ENCODE results near the gene CCDC183. TPM values are rescaled to one million over a fixed set of nuclear protein-coding genes. Genes with fewer than 3 reads are reported as not detected.

The CCDC183 gene
- polyA plus RNA-seq, 1 donor from 2014 or later: 5.5 TPM

DNA sequence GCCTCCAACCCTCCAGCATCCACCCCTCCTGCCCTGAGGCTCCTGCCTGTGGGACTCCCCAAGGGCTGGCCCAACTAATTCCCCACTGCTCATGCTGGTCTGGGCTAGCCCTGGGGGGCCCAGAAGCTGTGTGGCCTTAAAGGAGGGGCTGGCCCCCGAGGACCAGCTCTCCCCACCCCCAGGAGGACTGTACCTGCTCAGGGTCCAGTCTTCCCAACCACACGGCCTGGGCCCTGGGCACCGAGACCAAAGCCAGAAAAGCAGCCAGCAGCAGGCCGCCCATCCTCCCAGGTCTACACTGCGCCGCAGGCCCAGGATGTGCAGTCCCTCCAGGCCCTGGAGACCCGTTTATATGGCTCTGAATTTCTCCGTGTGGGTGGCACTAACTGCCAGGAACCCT lies 47.9 kb upstream of the CCDC183 start, which contains the start of gene LCN6:
Gene LCN6 (minus strand): TSS at position 325 of the 400 bp plus-strand sequence. CDS start 42 bp downstream, at position 283.
- Histone ChIP-seq H3K27ac (ENCODE audit: low read length) (no peak within 1 kb of the TSS), H3K9me3 (ENCODE audit: low read length) (no peaks in the 10 kb centered on the region), H3F3A (ENCODE audit: insufficient read depth, low read length, poor library complexity, severe bottlenecking) (no peaks in the 10 kb centered on the region), H3K36me3 (ENCODE audit: insufficient read depth, low read length) (no peaks in the 10 kb centered on the region), H3K9ac (ENCODE audit: low read length) (no peak within 1 kb of the TSS), H3K79me2 (replicated peaks; ENCODE audit: insufficient read depth, low read length) (no peaks in the 10 kb centered on the region), H2AFZ (ENCODE audit: low read depth, low read length) (no peak within 1 kb of the TSS), H3K27me3 (ENCODE audit: insufficient read depth, low read depth, low read length) (no peaks in the 10 kb centered on the region), H3K4me2 (ENCODE audit: low read length) (no peak within 1 kb of the TSS), H4K20me1 (ENCODE audit: insufficient read depth) (no peaks in the 10 kb centered on the region), H3K9me2 (ENCODE audit: insufficient read depth, low read length) (no peaks in the 10 kb centered on the region), H3K4me3 (ENCODE audit: low read length) (no peak within 1 kb of the TSS)
- TF ChIP-seq, protein P1, sequence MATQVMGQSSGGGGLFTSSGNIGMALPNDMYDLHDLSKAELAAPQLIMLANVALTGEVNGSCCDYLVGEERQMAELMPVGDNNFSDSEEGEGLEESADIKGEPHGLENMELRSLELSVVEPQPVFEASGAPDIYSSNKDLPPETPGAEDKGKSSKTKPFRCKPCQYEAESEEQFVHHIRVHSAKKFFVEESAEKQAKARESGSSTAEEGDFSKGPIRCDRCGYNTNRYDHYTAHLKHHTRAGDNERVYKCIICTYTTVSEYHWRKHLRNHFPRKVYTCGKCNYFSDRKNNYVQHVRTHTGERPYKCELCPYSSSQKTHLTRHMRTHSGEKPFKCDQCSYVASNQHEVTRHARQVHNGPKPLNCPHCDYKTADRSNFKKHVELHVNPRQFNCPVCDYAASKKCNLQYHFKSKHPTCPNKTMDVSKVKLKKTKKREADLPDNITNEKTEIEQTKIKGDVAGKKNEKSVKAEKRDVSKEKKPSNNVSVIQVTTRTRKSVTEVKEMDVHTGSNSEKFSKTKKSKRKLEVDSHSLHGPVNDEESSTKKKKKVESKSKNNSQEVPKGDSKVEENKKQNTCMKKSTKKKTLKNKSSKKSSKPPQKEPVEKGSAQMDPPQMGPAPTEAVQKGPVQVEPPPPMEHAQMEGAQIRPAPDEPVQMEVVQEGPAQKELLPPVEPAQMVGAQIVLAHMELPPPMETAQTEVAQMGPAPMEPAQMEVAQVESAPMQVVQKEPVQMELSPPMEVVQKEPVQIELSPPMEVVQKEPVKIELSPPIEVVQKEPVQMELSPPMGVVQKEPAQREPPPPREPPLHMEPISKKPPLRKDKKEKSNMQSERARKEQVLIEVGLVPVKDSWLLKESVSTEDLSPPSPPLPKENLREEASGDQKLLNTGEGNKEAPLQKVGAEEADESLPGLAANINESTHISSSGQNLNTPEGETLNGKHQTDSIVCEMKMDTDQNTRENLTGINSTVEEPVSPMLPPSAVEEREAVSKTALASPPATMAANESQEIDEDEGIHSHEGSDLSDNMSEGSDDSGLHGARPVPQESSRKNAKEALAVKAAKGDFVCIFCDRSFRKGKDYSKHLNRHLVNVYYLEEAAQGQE (IDR thresholded peaks at IDR 0.05; ENCODE audit: borderline replicate concordance): no peak
- TF ChIP-seq RAD21 (conservative IDR thresholded peaks at IDR 0.05) (no peak), TAF1 (IDR thresholded peaks at IDR 0.05; ENCODE audit: low read depth) (no peak), POLR2AphosphoS5 (IDR thresholded peaks at IDR 0.05) (no peak), SMC3 (conservative IDR thresholded peaks at IDR 0.05; ENCODE audit: poor library complexity) (no peak), EZH2 (IDR thresholded peaks at IDR 0.05; ENCODE audit: borderline replicate concordance, insufficient read depth, low read length, poor library complexity, severe bottlenecking) (no peak), MXI1 (conservative IDR thresholded peaks at IDR 0.05; ENCODE audit: poor library complexity, severe bottlenecking) (no peak), EP300 (conservative IDR thresholded peaks at IDR 0.05; ENCODE audit: poor library complexity, severe bottlenecking) (no peak)
- TF ChIP-seq, protein P2, sequence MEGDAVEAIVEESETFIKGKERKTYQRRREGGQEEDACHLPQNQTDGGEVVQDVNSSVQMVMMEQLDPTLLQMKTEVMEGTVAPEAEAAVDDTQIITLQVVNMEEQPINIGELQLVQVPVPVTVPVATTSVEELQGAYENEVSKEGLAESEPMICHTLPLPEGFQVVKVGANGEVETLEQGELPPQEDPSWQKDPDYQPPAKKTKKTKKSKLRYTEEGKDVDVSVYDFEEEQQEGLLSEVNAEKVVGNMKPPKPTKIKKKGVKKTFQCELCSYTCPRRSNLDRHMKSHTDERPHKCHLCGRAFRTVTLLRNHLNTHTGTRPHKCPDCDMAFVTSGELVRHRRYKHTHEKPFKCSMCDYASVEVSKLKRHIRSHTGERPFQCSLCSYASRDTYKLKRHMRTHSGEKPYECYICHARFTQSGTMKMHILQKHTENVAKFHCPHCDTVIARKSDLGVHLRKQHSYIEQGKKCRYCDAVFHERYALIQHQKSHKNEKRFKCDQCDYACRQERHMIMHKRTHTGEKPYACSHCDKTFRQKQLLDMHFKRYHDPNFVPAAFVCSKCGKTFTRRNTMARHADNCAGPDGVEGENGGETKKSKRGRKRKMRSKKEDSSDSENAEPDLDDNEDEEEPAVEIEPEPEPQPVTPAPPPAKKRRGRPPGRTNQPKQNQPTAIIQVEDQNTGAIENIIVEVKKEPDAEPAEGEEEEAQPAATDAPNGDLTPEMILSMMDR (IDR thresholded peaks at IDR 0.05; ENCODE audit: poor library complexity, severe bottlenecking): no peak

DNA sequence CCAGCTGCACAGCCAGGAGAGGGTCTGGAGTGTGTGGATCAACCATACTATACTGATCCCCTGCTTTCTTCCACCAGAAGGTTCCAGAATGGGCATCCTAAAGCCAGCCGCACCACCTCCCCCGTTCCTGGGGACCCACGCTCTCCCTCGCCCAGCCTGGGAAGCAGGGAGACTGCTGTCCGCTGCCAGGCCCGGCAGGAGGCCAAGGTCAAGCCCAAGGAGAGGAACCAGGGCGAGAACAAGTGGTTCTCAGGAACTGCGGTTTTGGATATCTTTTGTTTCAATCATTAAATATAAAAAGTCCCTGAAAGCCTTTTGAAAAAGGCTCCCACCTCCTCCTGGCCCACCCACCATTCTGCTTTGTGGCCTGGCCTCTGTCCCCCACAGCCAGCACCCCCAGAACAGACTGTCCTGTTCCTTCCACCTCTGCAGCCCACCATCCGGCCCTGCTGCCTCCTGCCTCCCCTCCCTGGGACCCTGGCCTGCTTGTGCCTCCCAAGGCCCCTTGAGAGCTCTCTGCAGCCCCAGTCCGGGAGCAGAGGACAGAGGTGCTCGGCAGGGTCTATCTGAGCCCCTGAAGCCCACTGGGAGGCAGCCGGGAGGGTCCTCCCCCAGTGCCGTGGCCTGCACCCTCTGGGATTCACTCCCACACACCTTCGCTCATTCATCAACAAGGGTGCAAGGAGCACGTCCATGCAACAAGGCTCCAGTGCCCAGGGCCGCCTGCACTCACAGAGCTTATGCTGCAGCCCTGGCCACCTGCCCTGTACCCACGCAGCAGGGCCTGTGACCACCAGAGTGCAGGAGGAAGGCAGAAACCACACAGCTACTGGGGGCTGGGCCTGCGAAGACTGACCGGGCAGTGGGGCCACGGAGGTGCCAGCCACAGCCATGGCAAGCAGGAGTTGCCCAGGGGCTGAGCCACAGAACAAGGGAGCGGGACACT lies 47.2 kb upstream of the CCDC183 start:
- Histone ChIP-seq H3F3A (ENCODE audit: insufficient read depth, low read length, poor library complexity, severe bottlenecking) (no peaks in the 10 kb centered on the region), H3K27me3 (ENCODE audit: insufficient read depth, low read depth, low read length) (no peaks in the 10 kb centered on the region), H3K36me3 (ENCODE audit: insufficient read depth, low read length) (no peaks in the 10 kb centered on the region), H3K9me2 (ENCODE audit: insufficient read depth, low read length) (no peaks in the 10 kb centered on the region), H3K4me3 (ENCODE audit: low read length) (no peak overlapping the region), H3K9me3 (ENCODE audit: low read length) (no peaks in the 10 kb centered on the region), H3K27ac (ENCODE audit: low read length) (no peak overlapping the region), H3K4me2 (ENCODE audit: low read length) (no peak overlapping the region), H4K20me1 (ENCODE audit: insufficient read depth) (no peaks in the 10 kb centered on the region), H2AFZ (ENCODE audit: low read depth, low read length) (no peak overlapping the region), H3K79me2 (replicated peaks; ENCODE audit: insufficient read depth, low read length) (no peaks in the 10 kb centered on the region), H3K9ac (ENCODE audit: low read length) (no peak overlapping the region)
- no peak for TF ChIP-seq MXI1 (conservative IDR thresholded peaks at IDR 0.05; ENCODE audit: poor library complexity, severe bottlenecking)
- TF ChIP-seq RAD21 (conservative IDR thresholded peaks at IDR 0.05): no peak
- TF ChIP-seq, protein P2 (IDR thresholded peaks at IDR 0.05; ENCODE audit: poor library complexity, severe bottlenecking): no peak
- TF ChIP-seq SMC3 (conservative IDR thresholded peaks at IDR 0.05; ENCODE audit: poor library complexity): no peak
- TF ChIP-seq POLR2AphosphoS5 (IDR thresholded peaks at IDR 0.05): no peak
- no peak for TF ChIP-seq TAF1 (IDR thresholded peaks at IDR 0.05; ENCODE audit: low read depth)
- TF ChIP-seq, protein P1 (IDR thresholded peaks at IDR 0.05; ENCODE audit: borderline replicate concordance): no peak
- TF ChIP-seq EZH2 (IDR thresholded peaks at IDR 0.05; ENCODE audit: borderline replicate concordance, insufficient read depth, low read length, poor library complexity, severe bottlenecking): no peak
- no peak for TF ChIP-seq EP300 (conservative IDR thresholded peaks at IDR 0.05; ENCODE audit: poor library complexity, severe bottlenecking)

Data from neural cell (in vitro differentiated cells).